H1 (cell line): Measurements from ENCODE around the gene BET1L.

Experiments
- CBX8 ChIP-seq: fragments of 300-800, 300-1000 bp; sonication (generic); IDR thresholded peaks from 2 replicates; pipeline ENCODE4 v1.7.1; 2016; ENCODE audit warnings: low read depth, low read length, borderline replicate concordance
- CTCF ChIP-seq, 3 experiments: IDR thresholded peaks; 1 replicate in 2 of 3; 2 replicates in 1 of 3; pipeline versions ENCODE4 v1.5.1 to v1.6.1; 2011; ENCODE audit warnings: low read length in 3 of 3, mild to moderate bottlenecking in 3 of 3, inconsistent platforms in 2 of 3, low read depth in 1 of 3, moderate library complexity in 1 of 3; ENCODE audit not compliant: insufficient read depth in 1 of 3; ENCODE audit errors: control extremely low read depth in 1 of 3
- EP300 ChIP-seq, 2 experiments: IDR thresholded peaks; 1 replicate in 1 of 2; 2 replicates in 1 of 2; pipeline ENCODE4 v1.6.1; 2011 to 2012; ENCODE audit warnings: low read depth in 2 of 2, low read length in 2 of 2, mild to moderate bottlenecking in 2 of 2, borderline replicate concordance in 1 of 2, inconsistent platforms in 1 of 2, moderate library complexity in 1 of 2
- MAX ChIP-seq: IDR thresholded peaks from 2 replicates; pipeline ENCODE4 v1.6.1; 2012; ENCODE audit warnings: inconsistent platforms
- POLR2A ChIP-seq, 2 experiments: IDR thresholded peaks; 1 replicate in 1 of 2; 2 replicates in 1 of 2; pipeline ENCODE4 v1.6.1; 2011; ENCODE audit warnings: low read depth in 2 of 2, low read length in 2 of 2, mild to moderate bottlenecking in 2 of 2; ENCODE audit errors: control extremely low read depth in 1 of 2
- RBBP5 ChIP-seq: IDR thresholded peaks from 2 replicates; pipeline ENCODE4 v1.7.1; 2012; ENCODE audit warnings: low read depth, mild to moderate bottlenecking, inconsistent platforms, low read length, moderate library complexity, borderline replicate concordance
- SP1 ChIP-seq: IDR thresholded peaks from 2 replicates; pipeline ENCODE4 v1.6.1; 2011; ENCODE audit warnings: low read depth, low read length

- TF ChIP-seq MAX (no peak), CTCF (IDR thresholded peaks at IDR 0.05; ENCODE audit: control extremely low read depth in 1 of 3, insufficient read depth in 1 of 3, low read depth in 1 of 3, low read length in 3 of 3) (peak in 1 of 3 experiments; percentile 13; a peak in 1 of 4 replicates), CBX8 (no peak), SP1 (no peak), RBBP5 (no peak), POLR2A (IDR thresholded peaks at IDR 0.05; ENCODE audit: control extremely low read depth in 1 of 2, low read depth in 2 of 2, low read length in 2 of 2) (no peak), EP300 (IDR thresholded peaks at IDR 0.05; ENCODE audit: borderline replicate concordance in 1 of 2, low read depth in 2 of 2, low read length in 2 of 2) (no peak)
Measured at GRCh38 chr11:251550-251949, 44.4 kb upstream of the BET1L start.
